Fibroblast of mammary gland (primary cell): ENCODE data around the gene CCDC81.

Source experiments
- DNase-seq: peaks from one replicate; pipeline ENCODE4 v3.0.0-alpha.2; 2010; ENCODE audit warnings: low read depth
- H3K4me3 ChIP-seq: 2 replicates; pipeline ENCODE4 v1.5.1; 2011; ENCODE audit warnings: low read depth, mild to moderate bottlenecking, low read length, moderate library complexity; ENCODE audit not compliant: control insufficient read depth
- CTCF ChIP-seq: conservative IDR thresholded peaks from 2 replicates; pipeline ENCODE4 v1.5.1; 2011; ENCODE audit warnings: low read depth, low read length, inconsistent platforms; ENCODE audit not compliant: control insufficient read depth, insufficient read depth

Gene CCDC81

DNA sequence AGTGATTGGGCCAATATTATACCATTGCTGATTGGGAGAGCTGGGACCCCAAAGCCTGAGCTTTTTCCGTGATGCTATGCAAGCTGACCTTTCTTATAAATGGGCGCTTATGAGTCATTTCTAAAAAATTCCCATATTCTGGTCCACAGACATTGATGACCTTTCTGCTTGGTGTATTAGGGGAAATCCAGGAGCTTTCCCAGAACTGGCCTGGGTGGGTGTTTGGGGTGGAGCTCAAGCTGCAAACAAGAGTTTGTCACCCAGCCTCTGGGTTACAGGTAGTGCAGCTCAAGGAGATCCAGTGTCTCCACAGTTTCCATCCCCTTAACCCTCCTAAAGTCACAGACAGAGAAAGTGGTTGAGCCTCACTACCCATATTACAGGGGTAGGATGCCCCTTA lies 67.7 kb downstream of the CCDC81 start:
- peak; percentile 35 for DNase-seq
- TF ChIP-seq CTCF, result no peak
- H3K4me3 ChIP-seq, result no peak overlapping the region

- no peak overlapping the region for H3K4me3 ChIP-seq
- no peak for TF ChIP-seq CTCF
- DNase-seq, result no peak
Measured at GRCh38 chr11:86442827-86443226, 68.1 kb downstream of the CCDC81 start.

- TF ChIP-seq CTCF, result no peak
- H3K4me3 ChIP-seq, result no peak overlapping the region
- no peak for DNase-seq
Measured at GRCh38 chr11:86443415-86443814, 68.7 kb downstream of the CCDC81 start.

GRCh38 chr11:86444981-86445380 lies 70.3 kb downstream of the CCDC81 start:
- TF ChIP-seq CTCF, result no peak
- no peak for DNase-seq
- H3K4me3 ChIP-seq, result no peak overlapping the region

DNA sequence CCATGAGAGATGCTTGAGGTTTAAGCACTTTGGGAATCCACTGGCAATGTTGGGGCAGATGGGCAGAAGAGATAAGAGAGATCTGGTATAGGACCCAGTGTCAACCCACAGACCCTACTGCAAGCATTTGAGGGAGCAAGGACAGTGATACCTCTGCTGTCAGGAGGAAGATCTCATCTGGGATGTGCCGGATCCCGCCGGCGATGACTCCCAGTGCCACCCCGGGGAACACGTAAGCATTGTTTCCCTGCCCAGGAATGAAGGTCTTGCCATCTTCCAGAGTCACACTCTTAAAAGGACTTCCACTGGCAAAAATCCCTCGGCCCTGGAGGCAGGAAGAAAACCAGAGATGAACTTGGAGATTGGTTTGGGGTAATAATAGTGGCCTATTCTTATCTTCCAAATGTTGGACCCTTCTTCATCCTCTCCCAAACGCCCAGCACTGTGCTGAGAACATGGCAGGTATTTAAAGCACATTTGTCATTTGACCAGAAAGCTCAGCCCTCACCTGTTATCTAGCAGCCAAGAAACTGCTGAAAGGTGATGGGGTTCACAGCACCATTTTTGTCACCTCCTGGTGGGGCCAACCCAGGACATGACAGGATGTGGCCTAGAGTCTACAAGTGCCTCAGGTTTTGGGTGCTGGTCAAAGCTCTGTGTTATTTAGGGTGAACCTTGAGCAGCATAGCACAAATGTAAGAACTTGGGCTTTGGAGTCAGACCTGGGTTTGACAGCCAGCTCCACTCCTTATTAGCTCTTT lies 71.7 kb downstream of the CCDC81 start:
- TF ChIP-seq CTCF, result no peak
- no peak overlapping the region for H3K4me3 ChIP-seq
- no peak for DNase-seq

DNA sequence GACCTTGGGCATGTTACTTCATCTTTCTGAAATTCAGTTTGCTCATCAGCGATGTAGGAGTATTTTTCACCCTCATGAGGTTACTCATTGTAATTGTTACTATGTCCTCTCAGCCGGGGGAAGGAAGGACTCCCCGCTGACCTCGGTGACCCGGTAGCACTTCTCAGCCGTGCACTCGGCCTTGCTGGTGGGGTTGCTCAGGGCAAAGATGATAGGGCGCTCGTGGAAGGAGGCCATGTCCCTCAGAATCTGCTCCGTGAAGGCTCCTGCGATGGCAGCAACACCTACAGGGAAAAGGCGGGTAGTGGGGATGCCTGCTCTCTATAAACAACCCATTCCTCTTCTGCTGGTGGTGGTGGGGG lies 72.2 kb downstream of the CCDC81 start:
- no peak for TF ChIP-seq CTCF
- no peak overlapping the region for H3K4me3 ChIP-seq
- no peak for DNase-seq
